ACHN (cell line): ENCODE results near the gene TUBB3.
"Not testable (repeated sequence)": the region's sequence is repeated elsewhere in the genome, so short reads cannot be mapped to it uniquely, and the experiment has no call there.

Experiments used
- DNase-seq: peaks from one replicate; pipeline ENCODE4 v3.0.0-alpha.2; 2015
- in situ Hi-C: cut with HindIII; loops from 2 replicates; pipeline ENCODE4 v1.10.0; 2017; ENCODE audit warnings: low sequenced_read_pairs, low pct_ligation_motif_present, low pct_unique_long_range_greater_than_20kb

TUBB3 gene

DNA sequence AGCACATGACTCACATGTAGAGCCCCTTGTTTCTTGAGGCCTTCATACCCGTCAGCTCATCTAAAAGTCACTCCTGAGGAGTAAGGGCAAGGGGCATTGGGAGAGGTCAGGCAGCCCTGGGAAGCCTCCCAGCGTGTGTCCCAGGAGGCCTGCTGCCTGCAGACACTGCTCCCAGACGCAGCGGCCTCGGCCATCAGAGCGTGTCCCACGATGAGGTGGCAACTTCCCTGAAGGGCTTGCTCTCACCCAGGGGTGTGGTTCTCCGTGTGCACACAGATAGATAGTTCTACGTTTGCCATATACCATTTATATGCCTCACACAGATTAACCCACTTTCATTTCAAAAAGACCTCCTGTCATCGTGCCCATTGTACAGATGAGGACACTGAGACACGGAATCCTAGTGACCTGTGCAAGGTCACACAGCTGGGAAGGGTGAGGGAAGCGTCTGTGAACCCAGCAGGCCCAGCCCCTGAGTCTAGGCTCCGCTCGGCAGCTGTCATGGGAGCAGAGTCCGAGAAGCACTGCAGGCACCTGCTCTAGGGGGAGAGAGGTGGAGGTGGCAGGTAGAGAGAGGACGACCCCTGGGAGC is 8.3 kb downstream of the TUBB3 start:
- in situ Hi-C loops: no loop called here
- no peak for DNase-seq

- no peak for DNase-seq
- in situ Hi-C loops: no loop called here
These were observed 8.8 kb downstream of the TUBB3 start for GRCh38 chr16:89931964-89932363.

GRCh38 chr16:89934019-89934418 is 10.9 kb downstream of the TUBB3 start:
- in situ Hi-C loops, DNase-seq: not testable (repeated sequence)

- DNase-seq: no peak
- in situ Hi-C loops: no loop called here
These were observed 11.7 kb downstream of the TUBB3 start for GRCh38 chr16:89934611-89935553.

DNA sequence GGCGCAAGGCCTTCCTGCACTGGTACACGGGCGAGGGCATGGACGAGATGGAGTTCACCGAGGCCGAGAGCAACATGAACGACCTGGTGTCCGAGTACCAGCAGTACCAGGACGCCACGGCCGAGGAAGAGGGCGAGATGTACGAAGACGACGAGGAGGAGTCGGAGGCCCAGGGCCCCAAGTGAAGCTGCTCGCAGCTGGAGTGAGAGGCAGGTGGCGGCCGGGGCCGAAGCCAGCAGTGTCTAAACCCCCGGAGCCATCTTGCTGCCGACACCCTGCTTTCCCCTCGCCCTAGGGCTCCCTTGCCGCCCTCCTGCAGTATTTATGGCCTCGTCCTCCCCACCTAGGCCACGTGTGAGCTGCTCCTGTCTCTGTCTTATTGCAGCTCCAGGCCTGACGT is 12.5 kb downstream of the TUBB3 start:
- DNase-seq, in situ Hi-C loops: not testable (repeated sequence)

- DNase-seq: no peak
- in situ Hi-C loops: no loop called here
These were observed 12.9 kb downstream of the TUBB3 start for GRCh38 chr16:89936034-89936433.

GRCh38 chr16:89936508-89936907 is 13.4 kb downstream of the TUBB3 start:
- DNase-seq: no peak
- in situ Hi-C loops: no loop called here

DNA sequence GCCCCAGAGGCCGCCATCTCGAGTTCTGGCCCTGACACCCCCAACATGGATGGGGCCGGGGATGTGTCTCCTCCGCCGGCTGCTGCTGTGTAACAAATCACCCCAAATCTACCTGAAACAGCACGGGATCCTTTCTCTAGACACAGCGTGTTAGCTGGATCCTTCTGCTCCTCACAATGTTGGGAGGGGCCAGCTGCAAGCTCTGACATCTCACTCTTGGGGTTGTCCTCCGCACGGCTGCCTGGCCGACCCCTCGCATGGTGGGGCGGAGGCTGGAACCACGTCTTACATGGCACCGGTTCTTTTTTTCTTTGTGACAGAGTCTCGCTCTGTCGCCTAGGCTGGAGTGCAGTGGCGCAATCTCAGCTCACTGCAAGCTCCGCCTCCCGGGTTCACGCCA is 13.8 kb downstream of the TUBB3 start:
- DNase-seq: no peak
- in situ Hi-C loops: no loop called here

GRCh38 chr16:89938175-89938885 is 15.2 kb downstream of the TUBB3 start:
- DNase-seq: no peak
- in situ Hi-C loops: no loop called here

- in situ Hi-C loops: no loop called here
- DNase-seq: no peak
These were observed 21.6 kb downstream of the TUBB3 start for GRCh38 chr16:89944773-89945172.

GRCh38 chr16:89945654-89946053 is 22.5 kb downstream of the TUBB3 start:
- no peak for DNase-seq
- in situ Hi-C loops: no loop called here

DNA sequence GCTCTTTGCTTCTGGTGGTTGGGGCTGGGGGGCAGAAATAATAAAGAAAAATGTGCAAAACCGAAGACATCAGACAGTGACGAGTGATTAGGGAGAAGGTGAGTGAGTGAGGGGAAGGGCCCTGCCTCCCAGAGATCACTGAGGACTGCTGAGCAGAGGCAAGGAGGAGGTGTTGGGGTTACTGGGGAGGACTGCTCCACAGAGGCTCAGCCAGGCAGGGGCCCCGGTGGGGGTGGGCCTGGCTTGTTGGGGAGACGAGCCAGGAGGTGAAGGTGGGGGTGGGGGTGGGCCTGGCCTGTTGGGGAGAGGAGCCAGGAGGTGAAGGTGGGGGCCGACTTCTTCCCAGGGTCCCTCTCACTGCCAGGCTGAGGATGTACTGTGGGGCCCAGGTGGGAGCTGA is 23.4 kb downstream of the TUBB3 start:
- in situ Hi-C loops: no loop called here
- no peak for DNase-seq

GRCh38 chr16:89949121-89949742 is 26.1 kb downstream of the TUBB3 start:
- DNase-seq: no peak
- in situ Hi-C loops: no loop called here

- in situ Hi-C loops: no loop called here
These were observed 26.6 kb downstream of the TUBB3 start for GRCh38 chr16:89949756-89950155.

DNA sequence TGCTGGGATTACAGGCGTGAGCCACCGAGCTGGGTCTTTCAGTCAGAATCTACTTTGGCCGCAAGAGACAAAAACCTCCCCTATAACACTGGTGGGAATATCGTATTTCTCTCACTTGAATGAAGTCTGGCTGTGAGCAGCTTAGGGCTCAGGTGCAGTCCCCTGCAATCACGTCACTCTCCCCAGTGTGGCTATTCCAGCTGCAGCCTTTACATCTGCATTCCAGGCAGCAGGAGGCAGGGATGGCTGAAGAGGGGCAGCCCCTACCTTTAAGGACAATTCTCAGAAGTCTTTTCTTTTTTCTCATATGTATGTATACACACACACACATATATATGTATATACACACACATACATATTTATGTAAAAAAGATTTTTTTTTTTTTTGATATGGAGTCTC is 28.4 kb downstream of the TUBB3 start:
- DNase-seq: no peak
- in situ Hi-C loops: no loop called here

More at GRCh38 chr16:89949756-89950155, 26.6 kb downstream of the TUBB3 start:
- no peak for DNase-seq

DNA sequence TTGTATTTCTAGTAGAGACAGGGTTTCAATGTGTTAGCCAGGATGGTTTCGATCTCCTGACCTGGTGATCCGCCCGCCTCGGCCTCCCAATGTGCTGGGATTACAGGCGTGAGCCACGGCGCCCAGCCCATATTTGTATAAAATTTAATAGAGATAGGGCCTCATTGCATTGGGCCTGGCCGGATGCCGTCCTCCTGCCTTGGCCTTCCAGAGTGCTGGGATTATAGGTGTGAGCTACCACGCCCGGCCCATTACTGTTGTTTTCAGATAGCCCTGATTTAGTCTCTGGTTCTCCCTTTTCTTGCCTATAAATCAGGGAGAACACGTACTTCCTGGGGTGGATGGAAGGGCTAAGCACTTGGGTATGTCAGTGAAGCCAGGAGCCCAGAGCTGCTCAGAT is 28.9 kb downstream of the TUBB3 start:
- no peak for DNase-seq
- in situ Hi-C loops: no loop called here

DNA sequence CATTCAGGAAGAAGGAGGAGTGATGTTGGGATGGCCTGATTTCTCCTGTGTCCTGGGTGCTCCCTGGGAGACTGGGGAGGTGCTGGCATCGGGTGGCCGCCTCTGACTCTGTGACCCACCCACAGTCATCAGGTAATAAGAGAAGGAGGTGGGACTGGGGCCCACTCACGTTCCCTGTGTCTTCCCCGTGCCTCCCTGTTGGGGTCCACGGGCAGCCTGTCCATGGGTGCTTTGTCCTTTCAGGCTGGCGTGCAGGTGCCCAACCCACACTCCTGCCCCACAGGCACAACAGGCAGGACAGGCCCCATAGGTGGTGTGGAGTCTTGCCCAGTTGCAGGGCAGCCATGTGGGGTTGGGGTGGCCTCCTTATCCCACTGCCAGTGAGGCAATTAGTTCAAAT is 29.4 kb downstream of the TUBB3 start:
- in situ Hi-C loops: no loop called here
- no peak for DNase-seq

GRCh38 chr16:89953671-89954406 is 30.7 kb downstream of the TUBB3 start:
- in situ Hi-C loops: no loop called here
- DNase-seq: no peak
